ENCODE measurements around the gene CWC27.

The CWC27 gene

DNA sequence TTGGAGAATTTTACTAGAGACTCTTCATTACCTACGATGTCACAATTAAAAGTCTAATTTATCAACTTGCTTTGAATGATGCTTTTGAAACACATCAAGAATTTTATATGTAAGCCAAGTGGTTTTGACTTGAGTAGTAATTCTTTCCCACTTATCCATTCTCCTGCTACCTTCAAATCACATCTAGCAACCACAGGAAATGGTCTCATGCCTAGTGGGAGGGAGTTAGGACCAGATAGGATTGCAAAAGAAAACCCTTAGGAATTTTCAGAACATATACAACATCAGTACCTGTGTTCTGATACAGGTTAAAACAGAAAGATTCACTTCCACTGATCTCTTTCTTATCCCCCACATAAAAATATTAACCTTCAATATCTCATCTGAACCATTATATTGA, 260.4 kb downstream of the CWC27 start:
- H3K4me3 ChIP-seq (replicated peaks; ENCODE audit: low read depth, low read length): no peak overlapping the region
- H3K27me3 ChIP-seq (replicated peaks; ENCODE audit: control insufficient read depth, insufficient read depth, low read length): no peaks in the 10 kb centered on the region
- H3K36me3 ChIP-seq (ENCODE audit: control insufficient read depth, insufficient read depth, low read length): no peaks in the 10 kb centered on the region
- TF ChIP-seq CTCF (IDR thresholded peaks at IDR 0.05; ENCODE audit: insufficient read depth, low read length, poor library complexity, severe bottlenecking): no peak
- no peak for DNase-seq (ENCODE audit: extremely low read depth, insufficient read length)

DNA sequence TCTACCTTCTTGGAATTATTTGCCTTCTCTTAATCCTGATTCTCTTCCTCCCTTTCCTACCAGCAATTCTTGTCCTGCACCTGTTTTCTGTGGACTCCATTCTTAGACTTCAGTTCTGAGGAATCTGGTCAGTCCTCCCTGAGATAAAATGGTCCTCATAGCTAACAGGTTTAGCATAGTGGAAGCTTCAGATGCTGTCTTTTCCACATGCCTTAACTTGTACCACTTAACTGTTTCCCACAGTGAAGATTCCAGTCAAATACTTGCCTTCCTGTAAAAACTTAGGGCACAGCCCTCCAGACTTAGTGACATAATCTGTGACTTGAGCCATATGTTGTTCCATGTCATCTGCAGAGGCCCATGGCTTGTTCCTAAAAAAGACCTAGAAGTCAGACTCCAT, 261.3 kb downstream of the CWC27 start:
- Histone ChIP-seq H3K4me3 (replicated peaks; ENCODE audit: low read depth, low read length) (no peak overlapping the region), H3K27me3 (replicated peaks; ENCODE audit: control insufficient read depth, insufficient read depth, low read length) (no peaks in the 10 kb centered on the region), H3K36me3 (ENCODE audit: control insufficient read depth, insufficient read depth, low read length) (no peaks in the 10 kb centered on the region)
- TF ChIP-seq CTCF (IDR thresholded peaks at IDR 0.05; ENCODE audit: insufficient read depth, low read length, poor library complexity, severe bottlenecking): no peak
- no peak for DNase-seq (ENCODE audit: extremely low read depth, insufficient read length)

GRCh38 chr5:65032250-65032649, 263.5 kb downstream of the CWC27 start:
- H3K36me3 ChIP-seq (ENCODE audit: control insufficient read depth, insufficient read depth, low read length): no peaks in the 10 kb centered on the region
- H3K27me3 ChIP-seq (replicated peaks; ENCODE audit: control insufficient read depth, insufficient read depth, low read length): no peaks in the 10 kb centered on the region
- no peak overlapping the region for H3K4me3 ChIP-seq (replicated peaks; ENCODE audit: low read depth, low read length)
- TF ChIP-seq CTCF (IDR thresholded peaks at IDR 0.05; ENCODE audit: insufficient read depth, low read length, poor library complexity, severe bottlenecking): no peak
- no peak for DNase-seq (ENCODE audit: extremely low read depth, insufficient read length)

GRCh38 chr5:65034029-65034812, 265.5 kb downstream of the CWC27 start:
- Histone ChIP-seq H3K4me3 (replicated peaks; ENCODE audit: low read depth, low read length) (no peak overlapping the region), H3K36me3 (ENCODE audit: control insufficient read depth, insufficient read depth, low read length) (no peaks in the 10 kb centered on the region), H3K27me3 (replicated peaks; ENCODE audit: control insufficient read depth, insufficient read depth, low read length) (no peaks in the 10 kb centered on the region)
- no peak for TF ChIP-seq CTCF (IDR thresholded peaks at IDR 0.05; ENCODE audit: insufficient read depth, low read length, poor library complexity, severe bottlenecking)
- DNase-seq (ENCODE audit: extremely low read depth, insufficient read length): peak; percentile 47

GRCh38 chr5:65034813-65035209, 266.1 kb downstream of the CWC27 start:
- H3K27me3 ChIP-seq (replicated peaks; ENCODE audit: control insufficient read depth, insufficient read depth, low read length): no peaks in the 10 kb centered on the region
- no peak for TF ChIP-seq CTCF (IDR thresholded peaks at IDR 0.05; ENCODE audit: insufficient read depth, low read length, poor library complexity, severe bottlenecking)
- no peaks in the 10 kb centered on the region for H3K36me3 ChIP-seq (ENCODE audit: control insufficient read depth, insufficient read depth, low read length)
- H3K4me3 ChIP-seq (replicated peaks; ENCODE audit: low read depth, low read length): peak overlapping the region; percentile 80; the same call in 1 of the 2 replicates
- no peak for DNase-seq (ENCODE audit: extremely low read depth, insufficient read length)
